Smooth muscle cell of the brain vasculature (primary cell): ENCODE measurements around the gene RGL1.
"Not testable (repeated sequence)": the region's sequence is repeated elsewhere in the genome, so short reads cannot be mapped to it uniquely, and the experiment has no call there.

Source experiments
- DNase-seq: peaks from one replicate; pipeline ENCODE4 v3.0.0-alpha.2; 2012; ENCODE audit warnings: low read depth, low spot score

The RGL1 gene

GRCh38 chr1:183785921-183786320 is 19.0 kb upstream of the RGL1 start:
- DNase-seq, result not testable (repeated sequence)

- no peak for DNase-seq
Observed at GRCh38 chr1:183787704-183788103, 17.2 kb upstream of the RGL1 start.

GRCh38 chr1:183791319-183791718 is 13.6 kb upstream of the RGL1 start:
- no peak for DNase-seq

GRCh38 chr1:183792300-183792699 is 12.6 kb upstream of the RGL1 start:
- DNase-seq, result no peak

GRCh38 chr1:183794088-183794487 is 10.8 kb upstream of the RGL1 start:
- DNase-seq, result no peak

GRCh38 chr1:183800449-183800848 is 4.5 kb upstream of the RGL1 start:
- DNase-seq, result no peak

- no peak for DNase-seq
Observed at GRCh38 chr1:183801649-183802048, 3.3 kb upstream of the RGL1 start.

- no peak for DNase-seq
Observed at GRCh38 chr1:183804387-183804786, 533 bp upstream of the RGL1 start.

- no peak for DNase-seq
Observed at GRCh38 chr1:183806125-183806524, 1.2 kb downstream of the RGL1 start.

GRCh38 chr1:183806675-183807074 is 1.8 kb downstream of the RGL1 start:
- no peak for DNase-seq

- DNase-seq, result no peak
Observed at GRCh38 chr1:183807549-183808168, 2.7 kb downstream of the RGL1 start.

GRCh38 chr1:183808296-183809027 is 3.5 kb downstream of the RGL1 start:
- no peak for DNase-seq

- DNase-seq, result no peak
Observed at GRCh38 chr1:183810121-183810520, 5.2 kb downstream of the RGL1 start.

- DNase-seq, result no peak
Observed at GRCh38 chr1:183810756-183811544, 6.0 kb downstream of the RGL1 start.

- no peak for DNase-seq
Observed at GRCh38 chr1:183812128-183812527, 7.2 kb downstream of the RGL1 start.

- DNase-seq, result no peak
Observed at GRCh38 chr1:183812686-183813569, 8.0 kb downstream of the RGL1 start.

- DNase-seq, result no peak
Observed at GRCh38 chr1:183814121-183814681, 9.3 kb downstream of the RGL1 start.

- no peak for DNase-seq
Observed at GRCh38 chr1:183816110-183816509, 11.2 kb downstream of the RGL1 start.

GRCh38 chr1:183817576-183818288 is 12.8 kb downstream of the RGL1 start:
- no peak for DNase-seq

GRCh38 chr1:183819059-183819458 is 14.1 kb downstream of the RGL1 start:
- no peak for DNase-seq
